GM12872 (cell line): ENCODE data around the gene GNAQ.

Experiments used
- CTCF ChIP-seq: IDR thresholded peaks from 3 replicates; pipeline ENCODE4 v1.5.1; 2011; ENCODE audit warnings: low read depth, mild to moderate bottlenecking, low read length, moderate library complexity; ENCODE audit not compliant: insufficient read depth

GNAQ gene

GRCh38 chr9:77980622-77981021 is 51.0 kb downstream of the GNAQ start:
- TF ChIP-seq CTCF = no peak

GRCh38 chr9:77978086-77978781 is 53.4 kb downstream of the GNAQ start:
- no peak for TF ChIP-seq CTCF

- TF ChIP-seq CTCF = peak; percentile 40; the same call in 2 of the 3 replicates
Observed at GRCh38 chr9:77977210-77977611, 54.4 kb downstream of the GNAQ start.

GRCh38 chr9:77975806-77976205 is 55.8 kb downstream of the GNAQ start:
- no peak for TF ChIP-seq CTCF

GRCh38 chr9:77975036-77975435 is 56.6 kb downstream of the GNAQ start:
- no peak for TF ChIP-seq CTCF

- TF ChIP-seq CTCF = no peak
Observed at GRCh38 chr9:77974434-77974833, 57.2 kb downstream of the GNAQ start.

GRCh38 chr9:77969083-77969482 is 62.5 kb downstream of the GNAQ start:
- no peak for TF ChIP-seq CTCF
